SK-N-SH treated with all-trans-retinoic acid at 6 μM for 48 hours (cell line): ENCODE data around the gene NNAT.

ENCODE experiments used
- ATAC-seq: fragments of 200-7000 bp; cut with Tn5 transposase; 3 replicates; pipeline ENCODE4 v1.9.1; 2020; ENCODE audit warnings: mild to moderate bottlenecking, moderate library complexity
- ARNTL ChIP-seq: fragments of 450-650 bp; formaldehyde crosslinking; IDR thresholded peaks from 2 replicates; pipeline ENCODE4 v1.5.0; 2020; ENCODE audit warnings: low read depth, mild to moderate bottlenecking, moderate library complexity, borderline replicate concordance
- BACH2 ChIP-seq: fragments of 250-450 bp; sonication (Bioruptor Pico); IDR thresholded peaks from 2 replicates; pipeline ENCODE4 v1.9.0; 2021; ENCODE audit warnings: mild to moderate bottlenecking, borderline replicate concordance
- CSDC2 ChIP-seq: fragments of 250-450 bp; sonication (Bioruptor Pico); IDR thresholded peaks from 2 replicates; pipeline ENCODE4 v1.5.0; 2020; ENCODE audit warnings: mild to moderate bottlenecking, moderate library complexity
- ESRRG ChIP-seq: fragments of 250-450 bp; sonication (Bioruptor Pico); IDR thresholded peaks from 2 replicates; pipeline ENCODE4 v1.6.1; 2021; ENCODE audit warnings: mild to moderate bottlenecking
- GLIS3 ChIP-seq: fragments of 250-450 bp; sonication (Bioruptor Pico); IDR thresholded peaks from 2 replicates; pipeline ENCODE4 v1.5.0; 2020; ENCODE audit warnings: mild to moderate bottlenecking, moderate library complexity
- OSR1 ChIP-seq: fragments of 250-450 bp; sonication (Bioruptor Pico); IDR thresholded peaks from 2 replicates; pipeline ENCODE4 v1.8.0; 2022; ENCODE audit warnings: moderate library complexity, mild to moderate bottlenecking, inconsistent platforms
- PPARA ChIP-seq: fragments of 250-450 bp; sonication (Bioruptor Pico); IDR thresholded peaks from 2 replicates; pipeline ENCODE4 v1.5.0; 2020; ENCODE audit warnings: mild to moderate bottlenecking, borderline replicate concordance
- SNAI2 ChIP-seq: fragments of 250-450 bp; sonication (Bioruptor Pico); IDR thresholded peaks from 2 replicates; pipeline ENCODE4 v1.5.0; 2020; ENCODE audit warnings: mild to moderate bottlenecking, moderate library complexity
- TCF4 ChIP-seq: fragments of 250-450 bp; sonication (Bioruptor Pico); IDR thresholded peaks from 2 replicates; pipeline ENCODE4 v1.8.0; 2021; ENCODE audit warnings: mild to moderate bottlenecking, moderate library complexity, borderline replicate concordance
- TOX ChIP-seq: fragments of 250-450 bp; sonication (Bioruptor Pico); IDR thresholded peaks from 2 replicates; pipeline ENCODE4 v1.8.0; 2021; ENCODE audit warnings: mild to moderate bottlenecking, moderate library complexity, borderline replicate concordance
- ZC3H10 ChIP-seq: fragments of 250-450 bp; sonication (Bioruptor Pico); IDR thresholded peaks from 2 replicates; pipeline ENCODE4 v1.5.1; 2021; ENCODE audit warnings: mild to moderate bottlenecking, moderate library complexity
- ZFP3 ChIP-seq: fragments of 250-450 bp; sonication (Bioruptor Pico); IDR thresholded peaks from 2 replicates; pipeline ENCODE4 v1.5.0; 2020; ENCODE audit warnings: mild to moderate bottlenecking, moderate library complexity
- ZFP30 ChIP-seq: fragments of 450-650 bp; formaldehyde crosslinking; IDR thresholded peaks from 2 replicates; pipeline ENCODE4 v1.5.0; 2022; ENCODE audit warnings: mild to moderate bottlenecking, moderate library complexity
- ZNF70 ChIP-seq: fragments of 450-650 bp; formaldehyde crosslinking; IDR thresholded peaks from 2 replicates; pipeline ENCODE4 v1.5.0; 2020; ENCODE audit warnings: mild to moderate bottlenecking, moderate library complexity
- ZNF8 ChIP-seq: fragments of 450-650 bp; formaldehyde crosslinking; IDR thresholded peaks from 2 replicates; pipeline ENCODE4 v1.5.0; 2020; ENCODE audit warnings: mild to moderate bottlenecking, moderate library complexity
- TF ChIP-seq, protein P1 (sequence below): fragments of 250-450 bp; sonication (Bioruptor Pico); IDR thresholded peaks from 2 replicates; pipeline ENCODE4 v1.8.0; 2021; ENCODE audit warnings: low read depth, mild to moderate bottlenecking, moderate library complexity, borderline replicate concordance
- TF ChIP-seq, protein P2 (sequence below): fragments of 250-450 bp; sonication (Bioruptor Pico); IDR thresholded peaks from 2 replicates; pipeline ENCODE4 v1.5.1; 2020; ENCODE audit warnings: low read depth, mild to moderate bottlenecking, moderate library complexity
- TF ChIP-seq, protein P3 (sequence below): fragments of 250-450 bp; sonication (Bioruptor Pico); IDR thresholded peaks from 2 replicates; pipeline ENCODE4 v1.5.0; 2020; ENCODE audit warnings: mild to moderate bottlenecking, moderate library complexity
- TF ChIP-seq, protein P4 (sequence below): fragments of 250-450 bp; sonication (Bioruptor Pico); IDR thresholded peaks from 2 replicates; pipeline ENCODE4 v1.5.1; 2021; ENCODE audit warnings: mild to moderate bottlenecking, moderate library complexity
- TF ChIP-seq, protein P5 (sequence below): fragments of 250-450 bp; sonication (Bioruptor Pico); IDR thresholded peaks from 2 replicates; pipeline ENCODE4 v1.8.0; 2020; ENCODE audit warnings: mild to moderate bottlenecking, moderate library complexity, borderline replicate concordance

Gene NNAT

DNA sequence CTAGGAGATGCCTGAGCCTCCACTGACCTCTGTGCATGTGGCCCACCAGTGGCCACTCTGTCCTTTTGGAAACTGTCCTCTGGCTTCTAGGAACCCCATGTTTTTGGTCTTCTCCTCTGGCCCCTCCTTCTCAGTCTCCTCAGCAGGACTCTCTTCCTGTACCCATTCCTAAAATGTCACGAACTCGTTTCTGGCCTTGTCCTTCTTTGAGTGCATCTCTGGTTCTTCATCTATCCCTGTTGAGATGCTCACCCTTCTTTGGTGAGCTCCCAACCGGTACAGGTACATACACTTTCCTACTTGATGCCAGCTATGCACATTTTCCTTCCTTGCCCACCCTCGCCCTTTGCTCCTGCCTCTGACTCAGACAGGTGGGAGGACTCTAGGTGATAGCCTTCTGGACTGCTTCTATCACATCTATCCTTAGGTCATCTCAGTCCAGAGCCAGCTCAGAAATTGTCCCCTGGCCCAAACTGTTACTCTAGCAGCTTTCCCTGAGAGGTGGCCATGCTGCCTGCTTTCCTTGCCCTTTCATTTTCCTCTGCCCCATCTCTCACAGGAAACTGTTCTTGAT is 14.8 kb upstream of the NNAT start:
- no peak for ATAC-seq
- TF ChIP-seq, protein P1, sequence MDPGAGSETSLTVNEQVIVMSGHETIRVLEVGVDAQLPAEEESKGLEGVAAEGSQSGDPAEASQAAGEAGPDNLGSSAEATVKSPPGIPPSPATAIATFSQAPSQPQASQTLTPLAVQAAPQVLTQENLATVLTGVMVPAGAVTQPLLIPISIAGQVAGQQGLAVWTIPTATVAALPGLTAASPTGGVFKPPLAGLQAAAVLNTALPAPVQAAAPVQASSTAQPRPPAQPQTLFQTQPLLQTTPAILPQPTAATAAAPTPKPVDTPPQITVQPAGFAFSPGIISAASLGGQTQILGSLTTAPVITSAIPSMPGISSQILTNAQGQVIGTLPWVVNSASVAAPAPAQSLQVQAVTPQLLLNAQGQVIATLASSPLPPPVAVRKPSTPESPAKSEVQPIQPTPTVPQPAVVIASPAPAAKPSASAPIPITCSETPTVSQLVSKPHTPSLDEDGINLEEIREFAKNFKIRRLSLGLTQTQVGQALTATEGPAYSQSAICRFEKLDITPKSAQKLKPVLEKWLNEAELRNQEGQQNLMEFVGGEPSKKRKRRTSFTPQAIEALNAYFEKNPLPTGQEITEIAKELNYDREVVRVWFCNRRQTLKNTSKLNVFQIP = no peak
- TF ChIP-seq ESRRG (CRISPR knock-in tag) (no peak), TCF4 (CRISPR knock-in tag) (no peak), ZNF70 (no peak), CSDC2 (CRISPR knock-in tag) (no peak), PPARA (CRISPR knock-in tag) (no peak), TOX (no peak), ZC3H10 (no peak), BACH2 (no peak), ZNF8 (CRISPR knock-in tag) (no peak), GLIS3 (CRISPR knock-in tag) (no peak), SNAI2 (CRISPR knock-in tag) (no peak)
- TF ChIP-seq, protein P2, sequence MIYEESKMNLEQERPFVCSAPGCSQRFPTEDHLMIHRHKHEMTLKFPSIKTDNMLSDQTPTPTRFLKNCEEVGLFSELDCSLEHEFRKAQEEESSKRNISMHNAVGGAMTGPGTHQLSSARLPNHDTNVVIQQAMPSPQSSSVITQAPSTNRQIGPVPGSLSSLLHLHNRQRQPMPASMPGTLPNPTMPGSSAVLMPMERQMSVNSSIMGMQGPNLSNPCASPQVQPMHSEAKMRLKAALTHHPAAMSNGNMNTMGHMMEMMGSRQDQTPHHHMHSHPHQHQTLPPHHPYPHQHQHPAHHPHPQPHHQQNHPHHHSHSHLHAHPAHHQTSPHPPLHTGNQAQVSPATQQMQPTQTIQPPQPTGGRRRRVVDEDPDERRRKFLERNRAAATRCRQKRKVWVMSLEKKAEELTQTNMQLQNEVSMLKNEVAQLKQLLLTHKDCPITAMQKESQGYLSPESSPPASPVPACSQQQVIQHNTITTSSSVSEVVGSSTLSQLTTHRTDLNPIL (CRISPR knock-in tag) = no peak
- TF ChIP-seq, protein P3, sequence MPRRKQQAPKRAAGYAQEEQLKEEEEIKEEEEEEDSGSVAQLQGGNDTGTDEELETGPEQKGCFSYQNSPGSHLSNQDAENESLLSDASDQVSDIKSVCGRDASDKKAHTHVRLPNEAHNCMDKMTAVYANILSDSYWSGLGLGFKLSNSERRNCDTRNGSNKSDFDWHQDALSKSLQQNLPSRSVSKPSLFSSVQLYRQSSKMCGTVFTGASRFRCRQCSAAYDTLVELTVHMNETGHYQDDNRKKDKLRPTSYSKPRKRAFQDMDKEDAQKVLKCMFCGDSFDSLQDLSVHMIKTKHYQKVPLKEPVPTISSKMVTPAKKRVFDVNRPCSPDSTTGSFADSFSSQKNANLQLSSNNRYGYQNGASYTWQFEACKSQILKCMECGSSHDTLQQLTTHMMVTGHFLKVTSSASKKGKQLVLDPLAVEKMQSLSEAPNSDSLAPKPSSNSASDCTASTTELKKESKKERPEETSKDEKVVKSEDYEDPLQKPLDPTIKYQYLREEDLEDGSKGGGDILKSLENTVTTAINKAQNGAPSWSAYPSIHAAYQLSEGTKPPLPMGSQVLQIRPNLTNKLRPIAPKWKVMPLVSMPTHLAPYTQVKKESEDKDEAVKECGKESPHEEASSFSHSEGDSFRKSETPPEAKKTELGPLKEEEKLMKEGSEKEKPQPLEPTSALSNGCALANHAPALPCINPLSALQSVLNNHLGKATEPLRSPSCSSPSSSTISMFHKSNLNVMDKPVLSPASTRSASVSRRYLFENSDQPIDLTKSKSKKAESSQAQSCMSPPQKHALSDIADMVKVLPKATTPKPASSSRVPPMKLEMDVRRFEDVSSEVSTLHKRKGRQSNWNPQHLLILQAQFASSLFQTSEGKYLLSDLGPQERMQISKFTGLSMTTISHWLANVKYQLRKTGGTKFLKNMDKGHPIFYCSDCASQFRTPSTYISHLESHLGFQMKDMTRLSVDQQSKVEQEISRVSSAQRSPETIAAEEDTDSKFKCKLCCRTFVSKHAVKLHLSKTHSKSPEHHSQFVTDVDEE (CRISPR knock-in tag) = no peak

DNA sequence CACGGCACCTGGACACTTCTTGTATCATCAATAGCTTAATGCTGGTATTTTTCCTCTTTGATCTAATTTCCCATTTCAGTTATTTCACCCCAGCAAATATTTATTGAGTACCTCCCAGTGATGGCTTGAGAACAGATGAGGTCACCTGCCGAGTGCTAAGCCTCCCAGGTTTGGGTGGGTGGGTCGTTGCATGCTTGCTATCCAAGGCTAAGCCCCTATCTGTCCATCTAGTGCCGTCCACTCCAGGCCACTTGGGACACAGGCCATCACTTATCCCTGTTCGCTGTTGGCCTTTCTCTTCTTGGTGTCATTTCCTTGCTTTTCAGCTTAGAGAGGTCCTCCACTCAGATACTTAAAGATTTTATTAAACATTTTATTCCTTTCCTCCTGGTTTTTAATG is 10.8 kb upstream of the NNAT start:
- no peak for ATAC-seq
- TF ChIP-seq ESRRG (CRISPR knock-in tag) (no peak), ZNF70 (no peak), TOX (no peak), ARNTL (CRISPR knock-in tag) (no peak), TCF4 (CRISPR knock-in tag) (no peak), ZC3H10 (no peak), ZFP3 (CRISPR knock-in tag) (no peak), SNAI2 (CRISPR knock-in tag) (no peak), CSDC2 (CRISPR knock-in tag) (no peak), PPARA (CRISPR knock-in tag) (no peak), BACH2 (no peak), ZFP30 (no peak), ZNF8 (CRISPR knock-in tag) (no peak), OSR1 (CRISPR knock-in tag) (no peak)
- TF ChIP-seq, protein P1 = no peak
- TF ChIP-seq, protein P4, sequence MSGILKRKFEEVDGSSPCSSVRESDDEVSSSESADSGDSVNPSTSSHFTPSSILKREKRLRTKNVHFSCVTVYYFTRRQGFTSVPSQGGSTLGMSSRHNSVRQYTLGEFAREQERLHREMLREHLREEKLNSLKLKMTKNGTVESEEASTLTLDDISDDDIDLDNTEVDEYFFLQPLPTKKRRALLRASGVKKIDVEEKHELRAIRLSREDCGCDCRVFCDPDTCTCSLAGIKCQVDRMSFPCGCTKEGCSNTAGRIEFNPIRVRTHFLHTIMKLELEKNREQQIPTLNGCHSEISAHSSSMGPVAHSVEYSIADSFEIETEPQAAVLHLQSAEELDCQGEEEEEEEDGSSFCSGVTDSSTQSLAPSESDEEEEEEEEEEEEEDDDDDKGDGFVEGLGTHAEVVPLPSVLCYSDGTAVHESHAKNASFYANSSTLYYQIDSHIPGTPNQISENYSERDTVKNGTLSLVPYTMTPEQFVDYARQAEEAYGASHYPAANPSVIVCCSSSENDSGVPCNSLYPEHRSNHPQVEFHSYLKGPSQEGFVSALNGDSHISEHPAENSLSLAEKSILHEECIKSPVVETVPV (CRISPR knock-in tag) = no peak
- TF ChIP-seq, protein P5, sequence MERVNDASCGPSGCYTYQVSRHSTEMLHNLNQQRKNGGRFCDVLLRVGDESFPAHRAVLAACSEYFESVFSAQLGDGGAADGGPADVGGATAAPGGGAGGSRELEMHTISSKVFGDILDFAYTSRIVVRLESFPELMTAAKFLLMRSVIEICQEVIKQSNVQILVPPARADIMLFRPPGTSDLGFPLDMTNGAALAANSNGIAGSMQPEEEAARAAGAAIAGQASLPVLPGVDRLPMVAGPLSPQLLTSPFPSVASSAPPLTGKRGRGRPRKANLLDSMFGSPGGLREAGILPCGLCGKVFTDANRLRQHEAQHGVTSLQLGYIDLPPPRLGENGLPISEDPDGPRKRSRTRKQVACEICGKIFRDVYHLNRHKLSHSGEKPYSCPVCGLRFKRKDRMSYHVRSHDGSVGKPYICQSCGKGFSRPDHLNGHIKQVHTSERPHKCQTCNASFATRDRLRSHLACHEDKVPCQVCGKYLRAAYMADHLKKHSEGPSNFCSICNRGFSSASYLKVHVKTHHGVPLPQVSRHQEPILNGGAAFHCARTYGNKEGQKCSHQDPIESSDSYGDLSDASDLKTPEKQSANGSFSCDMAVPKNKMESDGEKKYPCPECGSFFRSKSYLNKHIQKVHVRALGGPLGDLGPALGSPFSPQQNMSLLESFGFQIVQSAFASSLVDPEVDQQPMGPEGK = no peak
- TF ChIP-seq, protein P2 (CRISPR knock-in tag) = no peak
- TF ChIP-seq, protein P3 (CRISPR knock-in tag) = no peak
